HG03064 (cell line): Measurements from ENCODE around the gene IGFBP4.

Experiments used
- ATAC-seq: cut with Tn5 transposase; IDR thresholded peaks from one replicate; pipeline ENCODE4 v1.9.1; 2021; ENCODE audit warnings: low read depth; ENCODE audit not compliant: unreplicated experiment

Gene IGFBP4

DNA sequence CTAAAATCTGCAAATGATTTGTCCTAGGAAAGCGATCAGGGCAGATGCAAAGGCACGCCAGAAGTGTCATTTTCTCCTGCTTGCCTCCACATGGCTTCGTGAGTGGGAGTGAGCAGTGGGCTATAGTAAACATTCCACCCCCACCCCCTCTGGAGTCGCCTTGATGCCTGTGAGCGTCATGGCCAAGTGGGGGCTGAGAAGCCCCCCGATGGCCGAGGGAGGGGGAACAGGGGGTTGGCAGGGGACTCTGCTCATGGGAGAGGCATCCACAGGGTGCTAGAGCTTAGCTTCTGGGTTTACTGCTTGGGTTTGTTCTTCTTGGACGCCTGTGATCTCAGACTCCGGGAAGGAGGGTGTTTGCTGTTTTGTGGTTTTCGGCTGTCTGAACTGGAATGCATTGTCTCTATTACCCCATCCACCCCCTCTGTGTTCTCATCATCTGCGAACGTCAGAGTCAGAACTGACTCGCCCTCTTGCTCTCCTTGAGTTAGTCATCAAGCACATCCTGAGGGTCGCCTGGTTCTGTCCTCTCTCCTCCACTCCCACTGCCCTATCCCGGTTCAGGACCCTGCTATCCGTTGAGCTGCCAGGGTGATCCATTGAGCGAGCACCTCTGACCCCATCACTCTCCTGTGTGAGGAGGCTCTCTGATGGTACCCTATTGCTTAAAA is 42.7 kb downstream of the IGFBP4 start:
- no peak for ATAC-seq

- ATAC-seq: no peak
These were observed 43.5 kb downstream of the IGFBP4 start for GRCh38 chr17:40486522-40487370.

DNA sequence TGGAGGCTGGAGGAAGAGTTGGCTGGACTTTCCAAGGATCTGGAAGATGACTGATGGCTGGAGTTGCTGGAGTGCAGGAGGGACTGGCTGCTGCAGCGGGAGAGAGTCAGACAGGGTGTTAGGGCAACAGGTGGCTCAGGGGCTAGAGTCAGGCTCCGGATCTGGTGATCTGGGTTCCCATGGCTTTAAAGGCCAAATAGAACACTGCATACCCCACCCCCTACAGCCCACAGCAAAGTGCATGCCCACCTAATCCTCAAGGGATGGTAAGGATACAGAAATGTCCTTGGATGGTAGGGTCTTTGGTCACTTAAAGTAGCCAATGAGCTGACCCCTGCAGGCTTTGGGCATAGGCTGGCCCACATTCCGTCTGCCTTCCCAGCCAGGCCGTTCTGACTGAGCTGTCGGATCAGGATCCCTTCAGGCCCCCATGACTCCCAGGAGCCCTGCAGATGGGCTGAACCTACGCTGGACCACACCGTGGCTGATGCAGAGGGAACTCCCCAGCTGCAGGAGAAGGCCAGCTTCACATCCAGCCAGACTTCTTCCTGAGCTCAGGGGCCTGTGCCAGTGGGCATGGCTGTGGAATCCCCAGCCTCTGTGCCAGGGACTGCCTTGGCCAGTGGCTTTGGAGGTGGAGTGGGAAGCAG is 44.2 kb downstream of the IGFBP4 start:
- no peak for ATAC-seq

DNA sequence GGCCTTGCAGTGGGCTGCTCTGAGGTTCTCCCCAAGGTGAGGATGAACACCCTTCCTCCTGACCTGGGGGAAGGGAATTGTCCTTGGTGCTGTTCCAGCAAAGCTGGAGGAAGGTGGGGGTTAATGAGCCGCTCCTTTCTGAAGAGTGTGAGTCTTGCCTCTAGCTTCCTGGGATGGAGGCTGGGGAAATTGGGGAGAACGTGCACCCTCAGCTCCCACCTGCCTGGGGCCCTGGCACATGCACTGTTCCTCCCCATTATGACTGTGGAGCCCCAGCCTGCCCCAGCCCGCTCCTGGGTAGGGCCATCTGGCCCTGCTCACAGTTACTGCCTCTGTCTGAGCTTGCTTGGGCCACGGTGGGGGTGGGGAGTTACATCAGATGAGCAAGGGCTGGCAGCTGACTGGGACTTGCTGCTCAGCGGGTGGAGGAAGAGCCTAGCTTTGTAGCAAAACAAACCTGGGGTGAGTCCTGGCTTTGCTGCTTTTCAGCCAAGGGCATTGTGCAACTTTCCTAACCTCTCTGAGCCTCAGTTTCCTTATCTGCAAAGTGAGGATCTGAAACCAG is 47.1 kb downstream of the IGFBP4 start:
- no peak for ATAC-seq

GRCh38 chr17:40490982-40491381 is 47.7 kb downstream of the IGFBP4 start:
- no peak for ATAC-seq

GRCh38 chr17:40491486-40491885 is 48.2 kb downstream of the IGFBP4 start:
- ATAC-seq: no peak

- ATAC-seq: no peak
These were observed 50.4 kb downstream of the IGFBP4 start for GRCh38 chr17:40493697-40494096.

DNA sequence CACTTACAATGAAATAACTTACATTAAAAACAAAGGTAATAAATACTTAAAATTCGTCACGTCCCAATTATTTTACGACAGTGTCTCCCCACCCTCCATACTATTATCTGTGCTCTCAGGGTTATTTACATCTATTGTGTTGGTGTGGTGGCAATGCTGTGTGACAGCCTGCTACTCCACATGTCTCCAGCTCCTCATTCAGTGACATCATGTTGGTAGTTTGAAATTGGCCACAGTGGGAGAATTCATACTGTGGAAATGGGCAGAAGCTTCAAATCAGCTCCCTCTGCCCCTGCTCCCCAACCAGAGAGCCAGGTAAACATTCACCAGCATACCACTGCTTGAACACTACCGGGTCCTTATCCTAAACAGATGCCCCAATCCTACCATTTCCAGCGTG is 51.9 kb downstream of the IGFBP4 start:
- ATAC-seq: no peak

GRCh38 chr17:40496170-40496569 is 52.9 kb downstream of the IGFBP4 start:
- ATAC-seq: no peak

DNA sequence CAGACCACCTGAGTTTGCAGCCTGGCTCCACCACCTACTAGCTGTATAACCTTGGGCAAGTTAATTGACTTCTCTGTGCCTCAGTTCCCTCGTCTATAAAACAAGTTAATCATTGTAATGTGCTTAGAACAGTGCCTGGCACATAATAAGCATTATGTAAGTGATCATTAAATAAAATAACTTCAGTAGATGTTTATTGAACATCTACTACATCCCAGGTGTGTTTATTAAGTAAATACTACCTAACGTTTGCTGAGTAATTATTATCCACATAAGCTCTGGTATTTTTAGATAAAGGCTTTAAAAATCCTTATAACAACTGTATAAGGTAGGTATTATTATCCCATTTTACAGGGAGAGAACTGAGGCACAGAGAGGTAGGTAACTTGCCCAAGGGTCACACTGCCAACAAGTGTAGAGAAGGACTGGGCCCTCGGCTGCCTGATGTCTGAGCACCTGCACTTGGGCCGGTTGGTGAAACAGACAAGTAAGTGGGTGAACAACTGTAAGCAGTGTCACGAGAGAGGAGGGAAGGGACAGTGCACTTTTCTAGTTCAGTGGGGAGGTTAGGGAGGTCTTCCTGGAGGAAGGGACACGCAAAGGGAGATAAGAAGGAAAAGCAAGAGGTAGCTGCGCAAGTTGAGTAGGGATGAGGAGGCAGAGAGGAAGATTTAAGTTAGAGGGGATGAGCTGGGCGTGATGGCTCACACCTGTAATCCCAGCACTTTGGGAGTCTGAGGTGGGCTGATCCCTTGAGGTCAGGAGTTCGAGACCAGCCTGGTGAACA is 53.6 kb downstream of the IGFBP4 start:
- no peak for ATAC-seq

- ATAC-seq: no peak
These were observed 54.4 kb downstream of the IGFBP4 start for GRCh38 chr17:40497695-40498094.

GRCh38 chr17:40498281-40499084 is 55.2 kb downstream of the IGFBP4 start:
- no peak for ATAC-seq

GRCh38 chr17:40499551-40500189 is 56.4 kb downstream of the IGFBP4 start:
- ATAC-seq: no peak

DNA sequence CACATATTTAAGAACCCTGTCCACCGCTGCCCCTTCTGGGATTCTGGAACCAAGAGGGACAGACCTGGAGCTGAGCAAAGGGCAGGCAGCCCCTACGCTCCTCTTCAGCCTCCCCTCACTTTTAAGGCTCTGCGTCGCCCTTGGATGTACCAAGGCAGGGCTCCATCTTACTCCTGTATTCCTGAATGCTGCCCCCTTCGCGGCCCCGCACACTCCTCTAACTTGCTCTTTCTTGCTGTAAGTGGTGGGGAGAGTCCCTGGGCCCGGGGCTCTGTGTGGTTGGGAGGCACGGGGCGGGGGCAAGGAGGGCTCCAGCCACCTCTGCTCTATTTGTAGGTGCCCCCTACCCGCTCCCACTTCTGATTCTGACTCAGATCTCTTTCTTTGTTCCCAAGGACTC is 56.9 kb downstream of the IGFBP4 start:
- ATAC-seq: no peak

DNA sequence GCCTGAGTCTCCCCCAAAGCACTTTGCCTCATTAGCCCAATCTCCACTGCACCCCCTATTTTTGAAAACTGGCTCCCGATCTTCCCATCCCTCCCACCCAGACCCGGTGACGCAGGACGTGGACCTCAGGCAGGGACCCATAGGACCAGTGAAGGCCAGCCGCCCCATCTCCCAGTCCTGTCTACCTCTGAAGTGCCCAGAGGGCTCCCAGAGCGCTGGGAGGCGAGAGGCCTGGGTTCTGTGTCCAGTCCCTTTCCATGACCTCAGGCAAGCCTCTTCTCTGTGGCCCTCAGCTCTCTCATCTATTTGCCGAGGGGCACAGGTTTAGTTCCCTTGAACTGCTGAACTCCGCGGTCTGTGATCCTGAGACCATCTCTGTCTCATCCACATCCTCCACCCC is 57.5 kb downstream of the IGFBP4 start:
- no peak for ATAC-seq

GRCh38 chr17:40501499-40501911 is 58.3 kb downstream of the IGFBP4 start, which contains the start of gene TNS4:
Gene TNS4 (minus strand): TSS chr17:40501623. CDS start chr17:40496425, 5,198 bp downstream.
- ATAC-seq: no peak

DNA sequence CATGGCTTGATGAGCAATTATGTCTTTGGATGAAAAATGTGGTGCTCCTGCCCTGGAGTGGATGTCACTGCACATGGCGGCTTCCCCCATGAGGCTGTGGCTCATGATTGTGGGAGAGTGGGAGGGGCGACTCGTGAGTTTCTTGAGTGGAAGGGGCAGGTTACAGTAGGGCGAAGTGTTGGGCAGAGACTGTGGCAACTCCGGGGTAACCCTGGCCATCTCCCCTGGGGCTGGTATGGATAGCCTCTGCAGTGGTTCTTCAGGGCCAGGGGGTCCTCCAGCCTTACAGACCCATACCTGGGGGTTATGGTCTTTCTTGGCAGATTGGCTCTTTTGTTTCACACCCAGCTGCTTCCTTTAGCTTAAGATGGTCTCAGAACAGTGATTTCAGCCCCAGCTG is 59.5 kb downstream of the IGFBP4 start:
- ATAC-seq: no peak

DNA sequence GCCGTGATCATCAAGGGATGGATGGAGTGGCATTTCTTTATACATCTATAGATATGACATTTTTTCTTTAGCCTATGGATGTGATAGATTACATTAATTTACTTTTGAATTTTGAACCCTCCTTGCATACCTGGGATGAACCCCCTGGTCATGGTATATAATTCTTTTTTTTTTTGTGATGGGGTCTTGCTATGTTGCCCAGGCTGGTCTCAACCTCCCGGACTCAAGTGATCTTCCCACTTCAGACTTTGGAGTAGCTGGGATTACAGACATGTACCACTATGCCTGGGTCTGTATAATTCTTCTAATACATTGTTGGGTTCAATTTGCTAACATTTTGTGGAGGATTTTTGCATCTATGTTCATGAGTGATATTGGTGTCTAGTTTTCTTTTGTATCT is 59.9 kb downstream of the IGFBP4 start:
- ATAC-seq: no peak

- ATAC-seq: no peak
These were observed 63.5 kb downstream of the IGFBP4 start for GRCh38 chr17:40506786-40507185.
